Activated gamma-delta T cell treated with anti-CD3 and anti-CD28 coated beads, Interleukin-2, amount 50 U/mL, for 16 hours (primary cell): ENCODE measurements around the gene PRRT1.
A peak's percentile ranks its signal among the peaks of the same experiment; 100 is the strongest.
"Not testable (repeated sequence)": the region's sequence is repeated elsewhere in the genome, so short reads cannot be mapped to it uniquely, and the experiment has no call there.

Experiments used
- DNase-seq: peaks from one replicate; pipeline ENCODE4 v3.0.0-alpha.2; 2020; ENCODE audit warnings: low read depth

PRRT1 gene

DNA sequence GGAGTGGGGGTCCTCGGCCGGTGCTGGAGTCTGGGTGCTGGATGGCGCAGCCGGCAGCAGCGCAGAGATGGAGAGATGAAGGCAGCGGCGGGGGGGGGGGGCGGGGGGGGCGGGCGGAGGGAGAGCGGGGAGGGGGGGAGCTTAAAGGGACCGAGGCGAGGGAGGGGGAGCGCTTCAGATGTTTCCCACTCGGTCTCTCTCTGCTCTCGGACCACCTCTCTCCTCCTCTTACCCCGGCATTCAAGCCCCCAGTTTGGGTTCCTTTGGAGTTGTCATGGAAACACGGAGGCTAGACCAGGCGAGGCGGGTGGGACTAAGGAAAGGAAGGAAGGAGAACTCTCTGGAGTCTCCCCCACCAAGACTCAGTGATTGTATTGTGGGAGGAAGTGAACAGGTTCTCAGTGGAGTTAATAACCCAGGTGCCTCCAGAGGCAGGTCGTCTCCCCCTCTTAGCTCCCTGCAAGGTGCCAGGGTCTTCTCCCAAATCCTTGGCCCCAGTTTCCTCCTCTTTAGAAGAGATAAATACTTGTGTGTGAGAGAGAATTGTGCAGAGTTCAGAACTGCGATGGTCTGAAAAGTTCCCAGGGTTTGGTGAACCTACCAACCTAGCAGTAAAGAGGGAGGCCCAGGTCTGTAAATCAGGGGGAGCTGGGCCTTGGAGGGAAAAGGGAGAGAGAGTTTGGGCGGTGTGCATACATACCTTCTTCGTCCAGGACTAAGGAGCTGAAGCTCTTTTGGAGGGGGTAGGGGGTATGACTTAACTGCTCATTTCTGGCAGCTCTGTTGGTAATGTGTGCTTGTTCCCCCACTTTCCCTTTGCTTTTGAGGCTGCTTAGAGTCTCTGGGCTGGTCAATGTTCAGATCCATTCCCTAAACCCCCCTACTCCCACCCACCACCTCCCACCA, at the start of gene PRRT1:
Gene PRRT1 (minus strand): TSS at position 77 of the 906 bp plus-strand sequence. CDS start 112 bp downstream, outside the sequence.
- DNase-seq, result no peak

DNA sequence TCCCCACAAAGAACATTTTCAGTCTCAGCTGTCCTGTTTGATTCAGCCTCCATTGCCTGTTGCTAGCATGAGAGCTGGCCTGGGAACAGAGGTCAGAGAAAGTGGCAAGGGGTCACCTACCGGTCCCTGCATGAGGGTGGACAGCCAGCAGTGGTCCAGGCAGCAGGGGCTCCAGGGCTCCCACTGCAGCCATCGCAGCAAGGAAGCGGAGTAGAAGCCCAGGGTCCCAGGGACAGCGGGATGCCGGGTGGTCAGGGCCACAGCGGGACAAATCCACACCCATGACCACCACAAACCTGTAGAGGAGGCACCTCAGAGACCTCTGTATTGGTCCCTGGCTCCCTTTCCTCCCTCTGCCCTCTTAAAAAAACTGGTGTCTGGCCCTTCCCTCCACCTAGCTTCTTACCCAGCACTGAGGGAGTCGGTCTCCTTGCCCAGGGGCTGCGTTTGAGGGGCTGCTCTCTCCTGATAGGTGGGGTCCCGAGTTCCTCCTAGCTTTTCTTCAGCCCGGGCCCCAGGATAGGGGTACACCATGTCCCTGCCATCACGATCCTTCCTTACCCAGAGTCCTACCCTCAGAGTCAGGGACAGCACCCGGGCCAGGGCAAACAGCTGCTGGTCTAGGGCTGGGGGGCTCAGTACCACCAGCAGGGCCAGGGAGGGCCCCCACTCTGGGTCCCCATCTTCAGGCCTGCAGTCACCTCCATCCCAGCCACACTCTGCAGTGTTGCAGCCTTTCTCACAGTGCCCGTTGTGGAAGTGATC, 49.2 kb upstream of the PRRT1 start:
- no peak for DNase-seq

DNA sequence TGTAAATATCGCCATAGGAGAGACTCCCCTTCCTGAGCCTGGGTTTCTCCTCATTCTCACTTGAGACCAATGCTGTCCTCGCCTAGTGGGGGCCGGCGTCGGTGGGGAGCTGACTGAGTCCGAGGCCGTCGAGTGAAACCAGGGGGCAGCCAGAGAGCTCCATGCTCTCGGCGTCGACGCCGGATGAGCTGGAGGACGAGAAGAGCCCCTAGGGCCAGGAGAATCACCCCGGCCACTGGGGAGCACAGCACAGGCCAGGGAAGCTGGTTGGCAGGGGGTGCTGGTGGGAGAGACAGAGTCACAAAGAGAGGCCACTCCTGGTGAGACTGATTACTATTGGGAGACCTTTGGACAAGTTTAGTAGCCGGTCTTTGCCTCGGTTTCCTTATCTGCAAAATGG, 47.1 kb upstream of the PRRT1 start:
- DNase-seq, result no peak

DNA sequence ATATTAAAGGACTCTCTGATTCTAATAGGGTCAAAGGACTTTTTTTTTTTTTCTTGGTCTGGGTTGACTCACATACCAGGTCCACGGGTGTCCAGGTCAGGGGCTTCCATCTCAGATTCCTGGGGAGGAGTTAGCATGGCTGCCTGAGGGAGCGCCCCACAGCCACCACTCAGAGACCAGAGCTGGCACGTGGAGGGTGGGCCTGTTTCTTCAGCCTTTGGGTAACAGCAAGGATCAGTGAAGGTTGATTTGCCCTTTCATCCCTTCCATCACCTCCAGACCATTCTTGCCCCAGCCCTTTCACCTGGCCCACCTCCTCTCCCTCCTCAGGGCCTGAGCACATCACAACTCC, 46.6 kb upstream of the PRRT1 start:
- no peak for DNase-seq

DNA sequence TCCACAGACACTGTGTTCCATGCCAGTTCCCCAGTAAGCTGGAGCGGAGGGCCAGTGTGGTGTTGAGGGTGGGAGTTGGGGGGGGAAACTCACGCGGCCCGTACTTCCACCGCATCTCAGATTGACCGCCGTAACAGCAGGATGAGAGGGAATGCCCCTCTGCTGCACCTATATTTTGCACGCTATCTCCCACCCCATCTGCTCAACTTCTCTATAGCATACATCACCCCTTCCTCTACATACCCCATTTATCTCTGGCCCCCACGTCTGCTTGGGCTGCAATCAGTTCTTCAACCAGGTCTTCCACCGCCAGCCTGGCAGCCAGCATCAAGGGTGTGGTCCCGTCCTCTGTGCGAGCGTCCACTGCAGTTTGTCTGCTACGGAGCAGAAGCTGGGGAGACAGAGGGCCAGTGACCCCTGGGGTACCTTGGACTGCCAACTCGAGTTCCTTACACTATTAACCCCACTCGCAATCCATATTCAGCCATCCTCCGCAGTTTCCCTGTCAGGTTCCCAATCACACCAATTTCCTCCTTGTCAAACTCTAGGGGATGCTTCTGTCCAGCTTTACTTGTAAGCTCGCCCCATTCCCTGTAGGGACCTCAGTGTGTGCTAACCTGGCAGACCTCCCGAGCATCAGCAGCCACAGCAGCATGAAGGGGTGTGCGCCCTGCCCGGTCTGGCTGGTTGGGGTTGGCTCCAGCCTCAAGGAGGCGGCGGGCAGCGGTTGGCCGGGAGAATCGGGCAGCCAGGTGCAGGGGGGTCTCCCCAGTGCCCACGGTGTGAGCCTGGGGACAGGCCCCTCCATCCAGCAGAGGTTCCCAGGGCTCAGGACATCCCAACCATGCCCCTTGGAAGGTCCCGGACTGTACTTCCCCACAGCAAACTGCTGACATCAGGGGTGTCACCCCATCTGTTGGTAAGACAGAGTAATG, 45.2 kb upstream of the PRRT1 start:
- DNase-seq, result no peak

DNA sequence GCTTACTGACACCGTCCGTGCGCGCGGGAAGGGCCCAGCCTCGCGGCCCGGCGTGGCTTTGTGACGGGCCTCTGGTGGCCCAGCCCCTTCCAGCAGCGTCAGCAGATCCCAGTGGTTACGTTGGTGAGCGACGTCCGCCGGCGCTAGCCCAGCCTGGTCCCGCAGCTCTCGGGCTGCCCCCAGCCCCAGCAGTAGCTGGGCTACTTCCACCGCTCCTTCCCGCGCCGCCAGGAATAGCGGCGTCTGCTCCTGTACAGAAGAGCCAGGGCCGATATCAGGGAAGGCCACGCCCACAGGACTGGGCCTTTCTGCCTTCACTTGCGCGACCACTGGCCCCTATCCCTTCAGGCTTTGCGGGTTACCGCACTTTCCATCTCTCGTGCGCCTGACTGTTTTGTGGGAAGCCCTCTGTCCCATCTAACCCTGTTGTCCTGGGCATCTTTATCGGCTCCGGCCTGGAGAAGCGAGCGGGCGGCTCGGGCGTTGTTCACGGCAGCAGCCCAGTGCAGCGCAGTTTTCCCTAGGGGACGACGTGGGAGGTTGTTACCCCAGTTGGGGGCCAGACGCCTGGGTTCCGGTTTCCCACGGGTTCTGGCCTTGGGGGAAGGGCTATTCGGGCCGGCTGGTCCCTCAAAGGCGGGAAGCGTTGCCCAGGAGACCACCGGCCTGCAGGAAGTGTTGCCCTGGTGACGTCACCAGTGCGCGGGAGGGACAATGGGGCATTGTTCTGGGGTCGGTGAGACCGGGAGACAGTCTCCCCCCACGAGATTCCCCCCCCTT, 44.4 kb upstream of the PRRT1 start:
- DNase-seq, result no peak

DNA sequence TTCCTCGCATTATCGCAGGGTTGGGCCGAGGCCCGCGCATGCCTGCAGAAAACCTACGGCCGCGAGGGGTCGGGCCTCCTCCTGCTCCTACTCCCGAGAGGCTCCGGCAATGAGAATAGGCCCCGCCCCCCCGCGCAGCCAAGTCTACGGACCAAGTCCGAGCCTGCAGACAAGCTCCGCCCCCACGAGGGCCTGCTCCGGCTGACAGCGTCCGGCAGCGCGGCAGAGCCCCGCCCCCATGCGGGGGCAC, 43.8 kb upstream of the PRRT1 start:
- peak; percentile 100 for DNase-seq

DNA sequence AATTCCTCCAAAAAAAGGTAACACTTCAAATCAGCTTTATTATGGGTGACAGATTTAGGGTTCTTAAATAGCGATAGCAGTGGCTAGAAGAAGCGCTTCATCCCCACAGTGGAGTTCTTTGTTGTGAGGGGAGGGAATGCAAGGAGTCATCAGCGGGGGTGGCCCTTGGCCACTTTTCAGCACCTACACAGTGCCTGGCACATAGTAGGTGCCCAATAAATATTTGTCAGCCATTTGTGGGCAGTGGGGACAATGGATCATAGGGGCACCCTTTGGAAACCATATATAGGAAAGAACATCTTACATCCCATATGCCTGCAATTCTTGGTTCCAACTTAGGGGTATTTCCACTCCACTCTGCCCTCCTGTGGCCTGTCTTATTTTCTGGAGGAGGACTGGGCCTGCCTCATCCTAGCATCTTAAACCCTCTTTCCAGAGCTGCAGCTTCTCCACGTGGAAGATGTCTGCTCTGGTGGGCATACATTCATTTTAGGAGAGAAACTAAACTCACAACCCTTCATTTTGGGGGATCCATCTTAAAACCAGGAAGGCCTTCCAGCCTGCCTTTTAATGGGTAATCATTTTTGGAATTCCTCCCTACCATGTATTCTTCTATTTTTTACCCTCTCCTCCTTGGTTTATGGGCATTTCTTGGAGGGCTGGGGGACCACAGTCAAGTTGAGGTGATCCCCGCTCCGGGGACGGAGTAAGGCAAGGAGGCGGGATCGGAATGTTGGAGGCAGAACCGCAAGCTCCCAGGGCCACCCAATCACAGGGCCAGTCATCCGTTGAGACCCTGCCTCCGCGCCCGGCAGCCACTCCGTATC, 43.3 kb upstream of the PRRT1 start:
- no peak for DNase-seq

DNA sequence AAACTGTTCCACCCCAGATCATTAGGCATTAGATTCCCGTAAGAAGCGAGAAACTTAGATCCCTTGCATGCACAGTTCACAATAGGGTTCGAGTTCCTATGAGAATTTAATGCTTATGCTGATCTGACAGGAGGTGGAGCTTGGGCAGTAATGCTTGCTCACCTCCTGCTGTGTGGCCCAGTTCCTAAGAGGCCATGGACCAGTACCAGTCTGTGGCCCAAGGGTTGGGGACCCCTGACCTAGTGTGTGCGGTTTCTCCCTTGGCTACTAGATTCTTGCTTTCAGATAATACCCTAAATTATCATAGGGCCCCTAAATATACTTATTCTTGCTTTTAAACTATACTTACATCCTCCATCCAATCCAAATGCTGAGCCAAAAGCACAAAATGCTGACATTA, 42.6 kb upstream of the PRRT1 start:
- DNase-seq, result no peak

DNA sequence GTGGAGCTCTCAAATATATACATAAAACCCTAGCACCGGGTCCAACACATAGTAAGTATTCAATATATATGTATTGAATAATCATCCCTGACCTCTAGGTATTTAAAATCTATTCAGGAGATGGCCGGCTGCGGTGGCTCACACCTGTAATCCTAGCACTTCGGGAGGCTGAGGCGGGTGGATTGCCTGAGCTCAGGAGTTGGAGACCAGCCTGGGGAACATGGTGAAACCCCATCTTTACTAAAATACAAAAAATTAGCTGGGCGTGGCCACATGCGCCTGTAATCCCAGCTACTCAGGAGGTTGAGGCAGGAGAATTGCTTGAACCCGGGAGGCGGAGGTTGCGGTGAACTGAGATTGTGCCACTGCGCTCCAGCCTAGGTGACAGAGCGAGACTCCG, 41.4 kb upstream of the PRRT1 start:
- not testable (repeated sequence) for DNase-seq

DNA sequence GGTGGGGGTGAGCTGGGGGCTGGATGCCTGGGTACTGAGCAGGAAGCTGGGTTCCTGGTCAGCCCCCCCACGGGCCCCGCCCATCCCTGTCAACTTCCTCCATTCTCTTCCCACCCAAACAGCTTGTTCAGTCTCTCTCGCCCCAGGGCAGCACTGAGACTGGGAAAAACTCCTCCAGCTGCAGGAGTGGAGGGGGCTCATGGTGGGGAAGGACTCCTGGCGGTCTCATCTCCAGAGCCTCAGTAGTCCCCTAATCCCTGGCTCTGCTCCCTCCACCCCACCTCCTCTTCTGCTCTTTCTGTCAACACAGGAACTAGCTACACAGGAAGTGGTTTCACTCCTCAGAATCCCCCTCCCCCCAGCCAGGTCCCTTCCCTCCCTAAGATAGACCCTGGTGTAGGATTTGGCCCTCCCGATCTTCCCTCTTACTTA, 40.9 kb upstream of the PRRT1 start, which contains the start of gene GPSM3:
Gene GPSM3 (minus strand): TSS at position 36 of the 432 bp plus-strand sequence. CDS start 130 bp downstream, outside the sequence.
- no peak for DNase-seq

DNA sequence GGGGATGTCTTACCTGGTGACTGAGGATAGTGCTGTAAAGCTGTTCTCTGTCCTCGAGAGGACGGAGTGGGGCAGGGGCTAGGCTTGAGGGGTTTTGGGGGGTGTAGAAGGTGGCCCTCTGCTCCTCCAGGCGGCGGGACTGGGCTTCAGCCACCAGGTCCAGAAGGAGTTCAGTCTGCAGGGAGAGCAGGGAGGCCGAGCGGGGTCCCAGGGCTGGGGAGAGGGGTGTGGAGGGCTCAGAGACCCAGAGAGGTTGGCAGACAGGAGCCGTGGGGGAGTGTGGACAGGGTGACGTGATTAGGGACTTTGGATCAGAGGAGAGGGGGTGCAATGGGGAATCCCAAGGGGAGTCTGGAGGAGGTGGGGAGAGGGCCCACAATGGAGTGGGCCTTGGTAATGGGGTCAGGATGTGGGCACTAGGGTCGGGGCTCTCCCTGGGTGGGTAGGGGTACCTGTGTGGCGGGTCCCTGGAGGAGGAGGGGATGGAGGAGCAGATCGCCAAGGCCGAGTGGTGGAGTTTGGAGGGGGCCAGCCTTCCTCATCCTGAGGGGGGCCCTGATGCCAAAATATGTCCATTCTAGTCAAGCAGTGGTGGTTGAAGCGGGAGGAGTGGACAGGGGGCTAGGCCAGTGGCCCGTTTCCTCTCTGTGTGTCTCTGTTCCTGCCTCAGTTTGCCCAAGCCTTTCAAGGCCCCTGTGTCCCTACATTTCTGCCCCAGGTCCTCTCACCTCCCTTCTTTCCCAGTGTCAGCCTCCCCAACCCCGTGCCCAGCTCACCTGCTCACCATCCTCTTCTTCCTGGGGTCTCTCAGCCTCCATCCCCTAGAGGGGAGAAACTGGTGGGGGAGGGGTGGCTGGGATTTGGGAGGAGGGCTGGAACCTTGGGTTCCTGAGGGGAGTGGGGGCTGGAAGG, 40.2 kb upstream of the PRRT1 start:
- DNase-seq, result no peak

DNA sequence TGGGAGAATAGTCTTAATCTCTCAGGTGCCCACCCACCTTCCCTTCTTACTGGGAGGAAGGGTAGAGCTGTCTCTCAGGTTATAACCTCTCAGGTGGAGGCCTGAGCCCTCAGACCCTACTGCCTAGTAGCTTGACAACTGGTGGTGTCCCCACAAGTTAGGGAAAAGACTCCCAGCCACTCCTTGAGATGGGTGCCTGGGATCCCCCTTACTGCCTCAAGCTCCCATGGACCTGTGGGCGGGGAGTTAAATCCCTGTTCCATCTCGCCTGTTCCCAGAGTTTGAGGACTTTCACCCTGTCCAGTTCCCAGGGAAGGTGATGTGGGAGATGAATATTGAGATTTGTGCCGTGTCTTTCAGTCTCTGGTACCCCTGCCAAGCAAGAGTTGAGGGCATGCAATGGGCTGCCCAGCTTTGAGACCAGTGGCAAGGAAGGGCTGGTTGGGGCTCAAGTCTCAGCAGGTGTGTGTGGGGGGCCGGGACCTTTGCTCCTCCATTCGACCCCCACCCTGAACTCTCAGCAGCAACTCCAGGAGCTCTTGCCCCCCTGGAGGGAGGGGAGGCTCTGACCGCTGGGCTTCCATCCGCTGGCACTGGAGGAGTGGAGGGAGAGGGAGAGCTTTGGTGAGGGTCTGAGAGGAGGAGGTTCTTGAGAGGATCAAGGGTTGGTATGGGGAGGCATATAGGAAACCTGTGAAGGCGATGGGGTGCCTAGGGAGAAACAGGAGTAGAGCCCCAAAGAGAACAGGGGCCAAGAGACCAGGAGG, 39.4 kb upstream of the PRRT1 start:
- no peak for DNase-seq

DNA sequence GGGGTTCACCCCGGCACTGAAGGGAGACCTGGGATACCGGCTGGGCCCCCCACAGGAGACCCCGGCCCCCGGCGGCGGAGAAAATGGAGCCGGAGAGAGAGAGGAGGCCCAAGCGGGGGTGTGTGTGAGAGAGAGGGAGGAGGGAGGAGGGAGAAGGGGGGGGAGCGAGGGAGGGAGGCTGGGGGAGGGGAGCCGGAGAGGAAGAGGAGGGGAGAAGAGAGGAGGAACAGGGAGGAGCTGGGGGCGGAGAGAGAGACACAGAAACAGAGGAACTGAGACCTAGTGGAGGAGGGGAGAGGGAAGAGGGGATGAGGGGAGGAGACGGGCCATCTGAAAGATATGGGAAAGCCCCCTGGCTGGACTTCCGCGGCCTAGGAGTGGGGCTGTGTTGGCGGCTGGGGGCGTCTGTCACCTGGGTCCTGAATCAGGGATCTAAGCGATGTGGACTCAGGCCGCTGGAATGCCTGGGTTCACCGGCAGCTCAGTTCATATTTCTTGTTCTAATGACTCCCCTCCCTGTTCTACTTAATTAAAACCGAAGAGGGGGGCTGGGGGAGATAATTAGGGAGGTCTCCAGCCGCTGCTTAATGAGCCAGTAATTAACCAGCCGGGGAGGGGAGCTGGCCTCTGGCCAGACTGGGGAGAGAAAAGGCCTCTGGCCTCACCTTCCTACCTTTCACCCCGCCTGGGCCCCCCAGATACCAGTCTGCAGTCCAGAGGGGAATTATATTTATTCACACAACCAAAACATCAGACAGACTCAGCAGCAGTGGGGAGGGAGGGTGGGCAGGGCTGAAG, 38.5 kb upstream of the PRRT1 start, which contains the start of gene PBX2:
Gene PBX2 (minus strand): TSS at position 149 of the 798 bp plus-strand sequence. CDS start 287 bp downstream, outside the sequence.
- peak; percentile 64 for DNase-seq

DNA sequence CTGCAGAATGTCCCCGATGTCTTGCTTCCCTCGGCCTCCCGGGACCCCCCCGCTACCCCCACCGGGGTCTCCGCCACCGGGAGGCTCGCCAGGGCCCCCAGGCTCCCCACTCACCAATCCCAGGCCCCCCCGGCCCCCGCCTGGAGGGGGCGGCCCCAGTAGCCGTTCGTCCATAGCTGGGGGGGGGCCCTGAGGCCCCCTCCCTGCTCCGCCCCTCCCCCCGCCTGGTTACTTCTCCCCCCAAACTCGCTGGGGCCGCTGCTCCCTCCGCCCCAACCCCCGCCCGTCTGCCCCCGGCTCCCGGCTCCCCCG, 38.0 kb upstream of the PRRT1 start:
- no peak for DNase-seq

DNA sequence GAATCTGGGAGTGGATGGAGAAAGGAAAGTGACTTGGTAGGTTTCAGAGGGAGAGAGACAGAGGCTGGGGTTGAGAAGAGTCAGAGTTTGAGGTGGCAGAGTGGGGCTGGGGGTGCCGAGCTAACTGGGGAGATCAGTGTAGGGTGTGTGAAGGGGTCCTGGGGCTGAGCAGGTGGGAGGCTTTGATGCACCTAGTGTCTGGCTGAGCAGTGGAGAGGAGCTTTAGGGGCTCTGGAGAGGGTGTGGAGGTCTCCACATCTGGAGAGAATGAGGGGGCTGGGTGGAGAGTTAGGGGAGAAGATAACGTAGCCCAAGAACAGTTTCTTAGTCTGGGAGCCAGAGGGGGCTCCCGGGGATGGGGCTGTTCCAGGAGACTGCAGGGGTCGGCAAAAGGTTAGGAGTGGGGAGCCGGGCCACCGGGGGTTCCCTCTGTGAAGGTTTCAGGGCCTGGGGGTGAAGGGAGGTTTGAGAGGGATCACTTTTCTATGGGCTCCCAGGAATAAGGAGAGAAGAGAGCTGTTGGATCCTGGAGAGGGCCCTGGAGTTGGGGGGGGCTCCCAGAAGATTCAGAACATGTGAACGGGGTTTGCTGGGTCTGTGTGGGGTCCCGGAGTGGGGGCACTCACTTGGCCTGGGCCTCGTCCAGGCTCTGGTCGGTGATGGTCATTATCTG, 37.5 kb upstream of the PRRT1 start:
- no peak for DNase-seq

DNA sequence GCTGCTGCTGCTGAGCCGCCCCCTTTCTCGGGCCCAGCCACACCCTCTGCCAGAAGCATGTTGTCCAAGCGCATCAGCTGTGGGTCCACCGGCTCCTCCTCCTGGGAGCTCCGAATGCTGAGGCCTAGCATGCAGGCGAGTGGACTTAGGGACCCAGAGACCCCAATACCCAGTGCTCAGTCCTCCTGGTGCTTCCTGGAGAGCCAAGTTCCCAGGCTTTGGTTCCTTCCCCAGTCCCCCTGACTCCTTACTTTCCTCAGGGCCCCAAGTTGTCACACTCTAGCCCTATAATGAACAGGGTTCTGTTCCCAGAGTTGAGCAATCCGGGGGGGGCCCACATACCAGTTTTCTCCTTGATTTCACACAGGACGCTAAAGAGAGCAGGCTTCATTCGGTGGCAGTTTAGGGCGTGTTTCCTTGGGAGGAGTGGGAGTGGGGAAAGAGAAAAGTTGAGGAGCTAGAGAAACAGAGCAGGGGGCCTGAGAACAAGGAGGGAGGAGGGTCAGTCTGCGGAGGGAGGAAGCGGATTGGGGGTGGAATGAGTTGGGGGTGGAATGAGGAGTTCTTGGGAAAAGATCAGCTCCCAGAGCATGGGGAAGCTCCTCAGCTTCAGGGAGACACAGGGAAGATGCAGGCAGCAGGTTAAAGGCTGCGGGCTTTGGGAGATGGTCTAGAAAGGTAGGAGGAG, 36.8 kb upstream of the PRRT1 start:
- DNase-seq, result no peak
